OCI-LY3 (cell line): ENCODE measurements around the gene MTMR3.

Experiments
- H2AFZ ChIP-seq: fragments of 200-600, 300-600 bp; shearing (Covaris generic); 2 replicates; pipeline ENCODE4 v1.6.0; 2014; ENCODE audit warnings: antibody characterized with exemption, low read depth, low read length
- H3K27ac ChIP-seq: fragments of 200-600, 300-600 bp; sonication (generic); 2 replicates; pipeline ENCODE4 v1.5.1; 2014; ENCODE audit warnings: mild to moderate bottlenecking, low read length, moderate library complexity, mixed read lengths
- H3K27me3 ChIP-seq: fragments of 200-600, 300-600 bp; sonication (generic); 2 replicates; pipeline ENCODE4 v1.6.1; 2014; ENCODE audit warnings: low read depth, low read length, mixed read lengths
- H3K36me3 ChIP-seq: fragments of 200-600, 300-600 bp; sonication (generic); replicated peaks from 2 replicates; pipeline ENCODE3; 2014; ENCODE audit warnings: low read depth, low read length, mixed read lengths
- H3K4me1 ChIP-seq: fragments of 300-600, 200-600 bp; sonication (generic); 2 replicates; pipeline ENCODE4 v1.6.1; 2014; ENCODE audit warnings: low read length, mixed read lengths
- H3K4me2 ChIP-seq: fragments of 200-600, 300-600 bp; sonication (generic); 2 replicates; pipeline ENCODE4 v1.6.1; 2014; ENCODE audit warnings: low read length, mixed read lengths
- H3K4me3 ChIP-seq: fragments of 300-600, 200-600 bp; sonication (generic); 2 replicates; pipeline ENCODE4 v1.5.1; 2014; ENCODE audit warnings: antibody characterized with exemption, mild to moderate bottlenecking, low read length, moderate library complexity
- H3K79me2 ChIP-seq: fragments of 300-600, 200-600 bp; shearing (Covaris generic); 2 replicates; pipeline ENCODE4 v1.6.1; 2014; ENCODE audit warnings: mild to moderate bottlenecking, low read length, mixed read lengths
- H3K9ac ChIP-seq: fragments of 300-600, 200-600 bp; shearing (Covaris generic); 2 replicates; pipeline ENCODE4 v1.6.0; 2014; ENCODE audit warnings: mild to moderate bottlenecking, low read length, moderate library complexity
- H3K9me3 ChIP-seq: fragments of 200-600, 300-600 bp; shearing (Covaris generic); 2 replicates; pipeline ENCODE4 v1.6.1; 2014; ENCODE audit warnings: low read length, mixed read lengths; ENCODE audit not compliant: insufficient read depth
- H4K20me1 ChIP-seq: fragments of 200-600, 300-600 bp; sonication (generic); 2 replicates; pipeline ENCODE4 v1.6.1; 2016; ENCODE audit warnings: low read length, mixed read lengths; ENCODE audit not compliant: insufficient read depth
- EZH2phosphoT487 ChIP-seq: fragments of 200-600 bp; shearing (Covaris generic); IDR thresholded peaks from 2 replicates; pipeline ENCODE4 v1.6.1; 2018; ENCODE audit warnings: antibody characterized with exemption, mixed run types, low read depth
- TF ChIP-seq, protein P1 (sequence below): fragments of 200-600, 300-600 bp; sonication (generic); IDR thresholded peaks from 2 replicates; pipeline ENCODE4 v1.5.1; 2014; ENCODE audit warnings: antibody characterized with exemption, low read length, low read depth

MTMR3 gene

DNA sequence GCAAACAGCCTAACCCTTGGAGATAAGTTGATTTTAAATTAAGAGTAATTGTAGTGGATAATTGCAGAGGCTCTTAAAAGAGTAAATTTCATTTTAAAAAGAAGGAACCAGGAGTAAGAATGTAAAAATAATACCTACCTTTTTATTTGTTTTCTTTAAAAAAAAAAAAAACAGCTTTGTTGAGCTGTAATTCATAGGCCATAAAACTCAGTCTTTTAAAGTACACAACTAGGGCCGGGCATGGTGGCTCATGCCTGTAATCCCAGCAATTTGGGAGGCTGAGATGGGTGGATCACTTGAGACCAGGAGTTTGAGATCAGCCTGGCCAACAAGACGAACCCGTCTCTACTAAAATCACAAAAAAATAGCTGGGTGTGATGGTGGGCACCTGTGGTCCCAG lies 42.4 kb downstream of the MTMR3 start:
- H3K9ac ChIP-seq, result no peak overlapping the region
- H3K36me3 ChIP-seq, result no peaks in the 10 kb centered on the region
- H3K9me3 ChIP-seq, result no peaks in the 10 kb centered on the region
- no peak overlapping the region for H3K27ac ChIP-seq
- no peak for TF ChIP-seq EZH2phosphoT487
- TF ChIP-seq, protein P1, sequence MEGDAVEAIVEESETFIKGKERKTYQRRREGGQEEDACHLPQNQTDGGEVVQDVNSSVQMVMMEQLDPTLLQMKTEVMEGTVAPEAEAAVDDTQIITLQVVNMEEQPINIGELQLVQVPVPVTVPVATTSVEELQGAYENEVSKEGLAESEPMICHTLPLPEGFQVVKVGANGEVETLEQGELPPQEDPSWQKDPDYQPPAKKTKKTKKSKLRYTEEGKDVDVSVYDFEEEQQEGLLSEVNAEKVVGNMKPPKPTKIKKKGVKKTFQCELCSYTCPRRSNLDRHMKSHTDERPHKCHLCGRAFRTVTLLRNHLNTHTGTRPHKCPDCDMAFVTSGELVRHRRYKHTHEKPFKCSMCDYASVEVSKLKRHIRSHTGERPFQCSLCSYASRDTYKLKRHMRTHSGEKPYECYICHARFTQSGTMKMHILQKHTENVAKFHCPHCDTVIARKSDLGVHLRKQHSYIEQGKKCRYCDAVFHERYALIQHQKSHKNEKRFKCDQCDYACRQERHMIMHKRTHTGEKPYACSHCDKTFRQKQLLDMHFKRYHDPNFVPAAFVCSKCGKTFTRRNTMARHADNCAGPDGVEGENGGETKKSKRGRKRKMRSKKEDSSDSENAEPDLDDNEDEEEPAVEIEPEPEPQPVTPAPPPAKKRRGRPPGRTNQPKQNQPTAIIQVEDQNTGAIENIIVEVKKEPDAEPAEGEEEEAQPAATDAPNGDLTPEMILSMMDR, result no peak
- H2AFZ ChIP-seq, result no peak overlapping the region
- H3K4me1 ChIP-seq, result no peaks in the 10 kb centered on the region
- H4K20me1 ChIP-seq, result peaks cover 14% of the 10 kb centered on the region; the same call in 1 of the 2 replicates
- H3K4me3 ChIP-seq, result no peak overlapping the region
- H3K27me3 ChIP-seq, result no peaks in the 10 kb centered on the region
- H3K79me2 ChIP-seq, result peaks cover 18% of the 10 kb centered on the region
- H3K4me2 ChIP-seq, result no peak overlapping the region

- H4K20me1 ChIP-seq, result peaks cover 14% of the 10 kb centered on the region; the same call in 1 of the 2 replicates
- peaks cover 16% of the 10 kb centered on the region for H3K79me2 ChIP-seq
- no peaks in the 10 kb centered on the region for H3K36me3 ChIP-seq
- H2AFZ ChIP-seq, result no peak overlapping the region
- no peak overlapping the region for H3K9ac ChIP-seq
- no peak overlapping the region for H3K4me3 ChIP-seq
- no peak overlapping the region for H3K4me2 ChIP-seq
- TF ChIP-seq, protein P1, result no peak
- no peak for TF ChIP-seq EZH2phosphoT487
- no peak overlapping the region for H3K27ac ChIP-seq
- no peaks in the 10 kb centered on the region for H3K4me1 ChIP-seq
- no peaks in the 10 kb centered on the region for H3K27me3 ChIP-seq
- no peaks in the 10 kb centered on the region for H3K9me3 ChIP-seq
These were observed 43.1 kb downstream of the MTMR3 start for GRCh38 chr22:29926057-29926456.

- Histone ChIP-seq H3K27ac (no peak overlapping the region), H3K4me1 (peaks cover 13% of the 10 kb centered on the region), H4K20me1 (peaks cover 29% of the 10 kb centered on the region), H3K4me3 (peak overlapping the region; percentile 26; the same call in 1 of the 2 replicates), H3K9ac (no peak overlapping the region), H3K4me2 (peak overlapping the region; percentile 52), H3K27me3 (peaks cover 9% of the 10 kb centered on the region), H2AFZ (no peak overlapping the region), H3K79me2 (0 out of 2 replicates have a peak, but pooled peaks cover 2% of the 10 kb centered on the region), H3K36me3 (no peaks in the 10 kb centered on the region), H3K9me3 (no peaks in the 10 kb centered on the region)
- TF ChIP-seq, protein P1, result no peak
- no peak for TF ChIP-seq EZH2phosphoT487
These were observed 49.2 kb downstream of the MTMR3 start for GRCh38 chr22:29932136-29932535.

- H3K4me1 ChIP-seq, result peaks cover 25% of the 10 kb centered on the region
- no peak overlapping the region for H3K4me2 ChIP-seq
- H3K27ac ChIP-seq, result no peak overlapping the region
- no peak overlapping the region for H3K9ac ChIP-seq
- H3K79me2 ChIP-seq, result peaks cover 3% of the 10 kb centered on the region; the same call in 1 of the 2 replicates
- peaks cover 44% of the 10 kb centered on the region for H4K20me1 ChIP-seq
- no peak overlapping the region for H2AFZ ChIP-seq
- H3K4me3 ChIP-seq, result no peak overlapping the region
- no peaks in the 10 kb centered on the region for H3K36me3 ChIP-seq
- TF ChIP-seq, protein P1, result no peak
- no peak for TF ChIP-seq EZH2phosphoT487
- no peaks in the 10 kb centered on the region for H3K9me3 ChIP-seq
- H3K27me3 ChIP-seq, result peaks cover 16% of the 10 kb centered on the region
These were observed 50.6 kb downstream of the MTMR3 start for GRCh38 chr22:29933619-29934018.
